Suppressor macrophage treated with lipopolysaccharide for 1 hour (primary cell): ENCODE data around the gene OR4E2.
"Not testable (repeated sequence)": the region's sequence is repeated elsewhere in the genome, so short reads cannot be mapped to it uniquely, and the experiment has no call there.

Experiments
- DNase-seq, 3 donors: peaks; one replicate each; pipeline ENCODE4 v3.0.0-alpha.2; 2020 to 2022

Gene OR4E2

DNA sequence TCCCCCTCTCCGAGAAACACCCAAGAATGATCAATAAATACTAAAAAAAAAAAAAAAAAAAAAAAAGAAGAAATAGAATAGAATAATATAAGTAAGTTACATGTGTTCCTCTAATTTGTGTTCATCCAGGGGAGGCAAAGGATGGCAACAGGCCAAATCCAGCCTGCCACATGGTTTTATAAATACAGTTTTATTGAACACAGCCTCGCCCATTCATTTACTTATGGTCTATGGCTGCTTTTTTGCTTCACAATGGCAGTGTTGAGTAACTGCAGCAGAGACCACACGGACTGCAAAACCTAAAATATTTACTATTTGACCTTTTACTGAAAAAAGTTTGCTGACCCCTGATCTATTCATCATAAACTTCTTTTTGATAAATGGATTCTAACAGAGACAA, 44.9 kb downstream of the OR4E2 start:
- DNase-seq: not testable (repeated sequence)

DNA sequence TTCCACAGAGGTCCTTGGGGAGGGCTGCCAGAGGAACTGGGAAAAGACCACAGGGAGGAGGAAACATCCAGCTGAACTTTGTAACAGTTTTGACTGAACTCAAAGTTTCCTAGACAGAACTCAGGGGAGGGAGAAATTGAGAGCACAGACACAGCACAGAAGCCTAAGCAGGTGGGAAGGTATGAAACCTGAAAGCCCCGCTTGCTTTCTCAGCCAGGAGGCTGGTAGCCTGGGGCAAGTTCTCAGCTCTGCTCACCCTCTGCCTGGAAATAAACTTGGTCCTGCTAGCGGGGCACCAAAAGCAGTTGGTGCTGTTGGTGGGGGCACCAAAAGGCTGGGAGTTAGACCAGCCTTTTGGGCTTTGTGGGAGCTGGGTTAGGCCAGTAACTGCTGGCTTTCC, 45.9 kb downstream of the OR4E2 start:
- no peak for DNase-seq

DNA sequence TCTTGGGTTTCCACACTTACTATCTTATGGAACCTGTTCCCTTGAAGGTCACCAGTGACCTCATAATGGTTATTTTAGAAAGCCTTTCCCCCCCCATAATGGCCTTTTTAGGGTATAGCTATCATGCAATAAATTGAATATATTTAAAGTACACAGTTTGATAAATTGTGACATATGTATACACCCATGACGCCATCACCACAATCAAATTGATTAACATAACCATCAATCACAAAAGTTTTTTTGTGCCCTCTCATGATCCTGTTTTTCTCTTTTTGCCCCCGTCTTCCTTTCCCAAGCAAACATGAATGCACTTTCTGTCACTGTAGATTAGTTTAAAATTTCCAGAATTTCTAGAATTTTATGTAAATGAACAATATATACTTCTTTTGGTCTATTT, 48.7 kb downstream of the OR4E2 start:
- no peak for DNase-seq

DNA sequence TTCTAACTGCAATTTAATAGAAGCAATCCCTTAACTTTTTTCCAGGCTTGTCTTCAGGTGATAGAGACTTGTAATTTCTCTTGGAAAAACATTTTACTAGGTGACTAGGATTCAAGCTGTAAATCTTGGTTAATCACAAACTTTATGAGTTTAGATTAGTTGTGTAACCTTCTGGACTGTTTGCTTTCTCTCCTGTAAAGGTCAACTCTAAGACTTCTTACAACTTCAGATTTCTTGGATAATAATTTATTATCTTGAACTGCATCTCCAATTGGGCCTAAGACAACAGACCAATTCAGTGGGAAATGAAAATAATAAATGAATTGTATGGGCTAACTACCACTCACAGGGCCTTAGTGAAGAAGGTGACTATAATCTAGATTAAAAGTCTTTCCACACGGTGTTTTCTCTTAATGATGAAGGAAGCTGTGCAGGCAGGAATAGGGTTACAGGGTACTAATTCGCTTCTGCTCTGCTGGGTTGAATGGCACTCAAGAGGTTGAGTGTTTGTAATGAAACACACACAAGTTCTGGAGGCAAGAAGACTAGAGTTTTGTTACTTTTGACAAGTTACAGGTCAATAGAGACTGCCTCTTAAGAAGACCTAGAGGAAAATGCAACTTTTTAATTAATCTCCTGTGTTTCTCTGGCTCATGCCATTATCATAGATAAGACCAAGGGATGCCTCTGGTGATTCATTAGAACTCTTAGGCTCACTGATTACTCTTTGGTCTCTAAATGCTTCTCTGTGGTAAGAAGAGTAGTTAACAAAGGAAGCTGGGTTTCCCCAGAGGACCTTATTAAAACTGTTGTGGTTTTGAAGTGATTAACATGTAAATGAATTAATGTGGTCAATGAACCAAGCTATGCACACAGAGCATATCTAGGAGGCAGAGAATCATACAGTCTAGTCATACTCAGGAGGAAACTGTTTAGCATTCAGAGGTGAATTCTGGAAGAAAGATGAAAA, 50.0 kb downstream of the OR4E2 start:
- DNase-seq: no peak

DNA sequence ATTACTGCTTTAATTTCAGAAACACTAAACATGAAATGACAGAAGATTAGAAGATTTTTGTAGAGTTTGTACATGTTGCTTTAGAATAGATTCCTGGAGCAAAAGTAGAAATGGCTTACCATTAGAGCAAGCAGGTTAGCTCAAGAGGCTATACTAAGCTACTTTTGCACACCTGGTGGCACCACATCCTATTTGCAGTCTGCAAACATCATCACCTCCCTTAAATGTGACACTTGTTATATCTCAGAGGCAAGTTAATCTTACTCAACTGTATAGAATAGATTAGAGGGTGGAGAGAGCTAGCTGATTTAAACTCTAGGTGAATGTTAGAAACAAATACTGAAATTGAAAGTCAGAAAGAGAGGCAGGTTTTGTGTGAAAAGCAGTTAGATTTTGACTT, 50.7 kb downstream of the OR4E2 start:
- DNase-seq: no peak

DNA sequence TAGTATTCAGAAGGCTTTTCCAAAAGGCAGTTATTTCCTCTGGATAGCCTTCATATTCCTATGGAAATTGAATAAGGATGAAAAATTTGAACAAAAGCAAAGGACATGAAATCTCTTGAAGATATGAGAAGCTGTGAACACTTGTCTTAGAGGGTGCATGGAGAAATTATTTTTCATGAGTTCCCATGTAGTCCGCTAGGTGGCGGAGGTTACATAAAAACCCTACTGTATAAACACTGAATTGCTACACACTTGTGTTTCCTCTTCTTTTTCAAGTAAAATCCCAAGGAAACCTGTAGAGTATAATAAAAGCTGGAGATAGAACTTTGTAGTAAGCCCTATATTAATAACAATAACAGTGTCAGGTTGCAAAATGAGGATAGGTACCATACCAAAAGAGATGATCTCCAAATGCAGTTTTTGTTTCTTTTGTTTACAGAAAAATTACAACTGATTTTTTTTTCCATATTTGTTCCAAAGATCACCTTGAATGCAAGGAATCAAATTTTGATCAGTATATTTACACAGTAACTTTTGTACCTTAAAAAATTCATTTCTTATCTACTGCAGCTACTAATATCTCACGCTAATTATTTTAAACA, 57.8 kb downstream of the OR4E2 start:
- peak; percentile 46 to 63 (median 48) for DNase-seq

DNA sequence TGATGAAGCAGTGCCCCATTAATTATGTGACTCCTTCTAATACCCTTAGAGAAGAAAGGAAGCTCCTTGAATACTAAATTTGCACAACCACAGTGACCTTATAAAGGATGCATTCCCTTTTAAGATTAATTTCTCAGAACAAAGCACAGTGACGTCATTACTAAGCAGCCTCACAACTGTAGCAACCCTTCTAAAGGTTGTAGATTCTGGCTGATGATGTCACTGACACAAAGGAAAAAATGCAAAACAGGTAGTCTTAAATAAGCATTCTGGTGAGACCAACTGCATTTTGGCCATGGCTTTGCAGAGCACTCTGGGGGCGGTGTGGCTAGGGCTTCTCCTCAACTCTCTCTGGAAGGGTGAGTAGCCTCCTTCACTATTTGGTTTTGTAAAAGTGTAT, 58.4 kb downstream of the OR4E2 start:
- no peak for DNase-seq

DNA sequence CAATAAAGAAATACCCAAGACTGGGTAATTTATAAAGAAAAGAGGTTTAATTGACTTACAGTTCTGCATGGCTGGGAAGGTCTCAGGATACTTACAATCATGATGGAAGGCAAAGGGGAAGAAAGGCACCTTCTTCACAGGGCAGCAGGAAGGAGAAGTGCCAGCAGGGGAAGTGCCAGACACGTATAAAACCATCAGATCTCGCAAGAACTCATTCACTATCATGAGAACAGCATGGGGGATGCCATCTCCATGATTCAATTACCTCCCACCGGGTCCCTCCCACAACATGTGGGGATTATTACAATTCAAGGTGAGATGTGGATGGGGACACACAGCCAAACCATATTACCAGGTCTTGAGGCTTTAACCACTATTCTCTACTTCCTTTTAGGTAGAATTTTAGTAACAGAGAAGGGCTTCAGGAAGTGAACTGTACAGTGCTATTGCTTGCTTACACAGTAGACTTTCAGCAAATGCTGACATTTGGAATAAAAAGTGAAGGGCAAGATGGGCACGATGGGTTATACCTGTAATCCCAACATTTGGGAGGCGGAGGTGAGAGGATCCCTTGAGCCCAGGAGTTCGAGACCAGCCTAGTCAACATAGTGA, 60.8 kb downstream of the OR4E2 start:
- DNase-seq: no peak
